GM12875 (cell line): ENCODE measurements around the gene ZNF385D.

ENCODE experiments used
- H3K4me3 ChIP-seq: one replicate; pipeline ENCODE4 v1.5.1; 2011; ENCODE audit warnings: low read depth, low read length, control low read depth
- TF ChIP-seq, protein P1 (sequence below): IDR thresholded peaks from 2 replicates; pipeline ENCODE4 v1.5.1; 2011; ENCODE audit warnings: low read depth, mild to moderate bottlenecking, control low read depth, inconsistent platforms, low read length, moderate library complexity, borderline replicate concordance; ENCODE audit not compliant: insufficient read depth

ZNF385D gene

DNA sequence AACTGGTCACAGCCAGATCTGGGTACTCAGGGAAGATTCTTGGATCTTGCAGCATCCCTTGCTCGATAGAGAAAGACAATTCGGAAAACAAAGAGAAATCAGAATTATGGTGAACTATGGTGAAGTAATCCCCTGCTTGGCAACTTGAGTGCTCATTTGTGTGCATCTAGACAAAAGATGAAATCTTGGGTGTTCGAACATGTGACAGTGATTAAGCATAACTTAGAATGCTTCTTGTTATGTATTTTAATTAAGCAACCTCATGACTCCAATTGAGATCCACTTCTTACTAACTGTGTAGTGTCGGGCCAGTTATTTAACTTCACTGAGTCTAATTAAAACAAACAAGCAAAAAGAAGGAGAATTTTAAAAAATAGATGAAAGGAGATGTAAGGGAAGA, 56.5 kb downstream of the ZNF385D start:
- no peak overlapping the region for H3K4me3 ChIP-seq

DNA sequence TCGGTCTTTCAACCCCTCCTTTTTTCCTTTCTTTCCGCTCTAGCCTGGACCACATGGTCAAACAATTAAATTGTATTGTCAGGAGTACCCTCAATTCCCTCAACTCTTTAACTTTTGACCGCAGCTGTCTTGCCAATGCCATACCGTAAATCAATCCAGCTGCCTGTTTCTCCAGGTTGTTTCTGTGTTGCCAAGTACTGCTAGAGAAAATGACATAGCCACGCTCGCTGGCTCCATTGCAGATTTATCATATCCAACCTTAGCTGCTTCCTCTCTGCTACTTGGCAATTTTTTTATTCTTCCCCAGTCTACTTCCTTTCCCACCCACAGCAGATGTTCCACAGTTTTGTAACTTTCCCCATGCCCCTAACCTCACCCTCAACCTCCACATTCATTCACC, 60.0 kb downstream of the ZNF385D start:
- TF ChIP-seq, protein P1, sequence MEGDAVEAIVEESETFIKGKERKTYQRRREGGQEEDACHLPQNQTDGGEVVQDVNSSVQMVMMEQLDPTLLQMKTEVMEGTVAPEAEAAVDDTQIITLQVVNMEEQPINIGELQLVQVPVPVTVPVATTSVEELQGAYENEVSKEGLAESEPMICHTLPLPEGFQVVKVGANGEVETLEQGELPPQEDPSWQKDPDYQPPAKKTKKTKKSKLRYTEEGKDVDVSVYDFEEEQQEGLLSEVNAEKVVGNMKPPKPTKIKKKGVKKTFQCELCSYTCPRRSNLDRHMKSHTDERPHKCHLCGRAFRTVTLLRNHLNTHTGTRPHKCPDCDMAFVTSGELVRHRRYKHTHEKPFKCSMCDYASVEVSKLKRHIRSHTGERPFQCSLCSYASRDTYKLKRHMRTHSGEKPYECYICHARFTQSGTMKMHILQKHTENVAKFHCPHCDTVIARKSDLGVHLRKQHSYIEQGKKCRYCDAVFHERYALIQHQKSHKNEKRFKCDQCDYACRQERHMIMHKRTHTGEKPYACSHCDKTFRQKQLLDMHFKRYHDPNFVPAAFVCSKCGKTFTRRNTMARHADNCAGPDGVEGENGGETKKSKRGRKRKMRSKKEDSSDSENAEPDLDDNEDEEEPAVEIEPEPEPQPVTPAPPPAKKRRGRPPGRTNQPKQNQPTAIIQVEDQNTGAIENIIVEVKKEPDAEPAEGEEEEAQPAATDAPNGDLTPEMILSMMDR, result no peak
- H3K4me3 ChIP-seq, result no peak overlapping the region

More for the DNA sequence above, 56.5 kb downstream of the ZNF385D start:
- TF ChIP-seq, protein P1, result no peak

DNA sequence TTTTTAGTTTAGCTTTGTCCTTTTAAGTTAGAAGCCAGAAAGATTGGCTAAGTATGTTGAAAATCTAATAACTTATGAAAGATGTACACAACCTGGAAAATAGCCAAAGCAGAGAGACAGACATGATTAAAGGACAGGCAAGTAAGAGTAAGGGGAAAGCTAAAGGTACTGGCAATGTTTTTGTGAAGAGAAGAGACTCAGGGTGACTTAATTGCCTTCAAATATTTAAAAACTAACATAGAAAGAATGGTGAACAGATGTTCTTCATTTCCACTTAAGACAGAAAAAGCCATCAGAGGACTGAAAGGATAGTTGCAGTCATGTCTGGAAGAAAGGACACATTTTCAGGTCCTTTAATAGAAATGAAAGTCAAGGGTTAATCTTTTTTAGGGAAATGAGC, 68.8 kb downstream of the ZNF385D start:
- TF ChIP-seq, protein P1, result no peak
- H3K4me3 ChIP-seq, result no peak overlapping the region

DNA sequence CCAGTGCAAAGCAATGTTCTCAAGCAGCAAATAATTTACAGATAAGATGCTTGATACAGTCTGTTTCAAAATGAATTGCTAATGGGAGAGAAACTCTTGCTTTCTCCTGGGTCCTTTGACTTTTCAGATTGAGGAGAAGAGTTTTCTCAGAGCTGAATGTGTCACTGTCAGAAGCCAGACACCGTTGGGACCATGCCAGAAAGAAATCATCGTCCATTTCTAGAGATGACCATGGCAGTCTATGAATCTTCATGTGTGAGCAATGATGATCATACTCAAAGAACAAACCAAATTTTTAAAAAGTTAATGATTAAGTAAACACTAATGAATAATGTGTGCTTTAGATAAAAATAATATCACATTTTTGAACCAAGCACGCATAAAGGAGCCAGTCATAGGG, 77.6 kb downstream of the ZNF385D start:
- TF ChIP-seq, protein P1, result no peak
- H3K4me3 ChIP-seq, result no peak overlapping the region

DNA sequence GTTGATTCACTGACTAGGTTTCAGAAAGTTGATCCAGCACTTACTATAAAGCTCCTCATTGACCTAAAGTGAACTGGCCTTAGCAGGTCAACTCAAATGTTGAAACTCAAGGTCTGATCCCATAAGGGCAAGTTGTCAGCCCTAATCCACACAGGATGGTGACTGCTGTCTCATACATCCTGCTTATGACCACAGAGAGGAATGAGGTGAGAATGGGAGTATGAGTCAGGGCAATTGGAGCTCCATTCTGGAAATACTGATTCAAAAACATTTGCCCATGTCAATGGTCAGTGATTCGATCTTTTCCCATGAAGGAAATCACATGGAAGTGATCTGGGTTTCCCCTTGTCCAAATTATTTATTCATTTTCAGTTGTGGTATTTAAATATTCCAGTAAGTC, 78.7 kb downstream of the ZNF385D start:
- H3K4me3 ChIP-seq, result no peak overlapping the region

DNA sequence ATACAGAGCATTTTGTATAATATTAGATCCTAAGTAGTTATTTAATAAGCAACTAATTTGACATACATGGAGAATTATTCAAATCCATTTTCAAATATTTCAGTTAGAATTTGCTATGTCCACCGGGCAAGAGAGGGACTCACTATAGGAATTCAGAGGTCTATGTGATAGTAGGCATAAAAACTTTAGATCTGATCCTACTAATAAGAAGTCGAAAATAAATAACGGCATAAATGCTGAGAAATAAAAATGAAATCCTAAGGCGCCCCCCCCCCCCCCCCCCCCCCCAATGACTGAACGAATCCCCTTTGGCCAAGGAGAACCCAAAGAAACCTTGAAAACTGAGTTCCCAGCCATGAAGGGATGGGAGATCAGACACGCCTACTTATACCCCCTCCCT, 80.6 kb downstream of the ZNF385D start:
- H3K4me3 ChIP-seq, result no peak overlapping the region
- TF ChIP-seq, protein P1, result no peak

More for the DNA sequence above, 78.7 kb downstream of the ZNF385D start:
- TF ChIP-seq, protein P1, result no peak

DNA sequence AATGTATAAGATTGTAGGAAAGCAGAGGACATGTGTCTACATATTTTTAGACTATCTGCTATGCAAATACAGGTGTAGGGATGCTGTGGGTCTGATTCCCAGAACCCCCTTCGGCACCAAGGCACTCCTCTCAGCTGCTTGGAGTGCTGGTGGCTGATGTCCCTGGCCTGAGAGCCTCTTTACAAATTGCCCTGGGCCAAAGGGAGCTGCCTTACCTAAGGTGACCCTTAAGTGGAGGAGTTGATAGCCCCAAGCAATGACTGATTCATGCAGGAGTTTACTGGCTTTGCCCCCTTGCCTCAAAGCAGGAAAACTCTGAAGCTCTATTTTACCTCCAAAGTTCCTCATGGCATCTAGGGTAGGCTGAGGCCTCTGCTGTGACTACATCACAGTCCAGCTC, 83.0 kb downstream of the ZNF385D start:
- H3K4me3 ChIP-seq, result no peak overlapping the region
- TF ChIP-seq, protein P1, result no peak
